Activated CD4-positive, alpha-beta T cell treated with anti-CD3 and anti-CD28 coated beads, Interleukin-2, amount 50 U/mL, for 16 hours (primary cell): ENCODE data around the gene TTC12.

Source experiments
- DNase-seq: peaks from one replicate; pipeline ENCODE4 v3.0.0-alpha.2; 2020

TTC12 gene, protein sequence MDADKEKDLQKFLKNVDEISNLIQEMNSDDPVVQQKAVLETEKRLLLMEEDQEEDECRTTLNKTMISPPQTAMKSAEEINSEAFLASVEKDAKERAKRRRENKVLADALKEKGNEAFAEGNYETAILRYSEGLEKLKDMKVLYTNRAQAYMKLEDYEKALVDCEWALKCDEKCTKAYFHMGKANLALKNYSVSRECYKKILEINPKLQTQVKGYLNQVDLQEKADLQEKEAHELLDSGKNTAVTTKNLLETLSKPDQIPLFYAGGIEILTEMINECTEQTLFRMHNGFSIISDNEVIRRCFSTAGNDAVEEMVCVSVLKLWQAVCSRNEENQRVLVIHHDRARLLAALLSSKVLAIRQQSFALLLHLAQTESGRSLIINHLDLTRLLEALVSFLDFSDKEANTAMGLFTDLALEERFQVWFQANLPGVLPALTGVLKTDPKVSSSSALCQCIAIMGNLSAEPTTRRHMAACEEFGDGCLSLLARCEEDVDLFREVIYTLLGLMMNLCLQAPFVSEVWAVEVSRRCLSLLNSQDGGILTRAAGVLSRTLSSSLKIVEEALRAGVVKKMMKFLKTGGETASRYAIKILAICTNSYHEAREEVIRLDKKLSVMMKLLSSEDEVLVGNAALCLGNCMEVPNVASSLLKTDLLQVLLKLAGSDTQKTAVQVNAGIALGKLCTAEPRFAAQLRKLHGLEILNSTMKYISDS

DNA sequence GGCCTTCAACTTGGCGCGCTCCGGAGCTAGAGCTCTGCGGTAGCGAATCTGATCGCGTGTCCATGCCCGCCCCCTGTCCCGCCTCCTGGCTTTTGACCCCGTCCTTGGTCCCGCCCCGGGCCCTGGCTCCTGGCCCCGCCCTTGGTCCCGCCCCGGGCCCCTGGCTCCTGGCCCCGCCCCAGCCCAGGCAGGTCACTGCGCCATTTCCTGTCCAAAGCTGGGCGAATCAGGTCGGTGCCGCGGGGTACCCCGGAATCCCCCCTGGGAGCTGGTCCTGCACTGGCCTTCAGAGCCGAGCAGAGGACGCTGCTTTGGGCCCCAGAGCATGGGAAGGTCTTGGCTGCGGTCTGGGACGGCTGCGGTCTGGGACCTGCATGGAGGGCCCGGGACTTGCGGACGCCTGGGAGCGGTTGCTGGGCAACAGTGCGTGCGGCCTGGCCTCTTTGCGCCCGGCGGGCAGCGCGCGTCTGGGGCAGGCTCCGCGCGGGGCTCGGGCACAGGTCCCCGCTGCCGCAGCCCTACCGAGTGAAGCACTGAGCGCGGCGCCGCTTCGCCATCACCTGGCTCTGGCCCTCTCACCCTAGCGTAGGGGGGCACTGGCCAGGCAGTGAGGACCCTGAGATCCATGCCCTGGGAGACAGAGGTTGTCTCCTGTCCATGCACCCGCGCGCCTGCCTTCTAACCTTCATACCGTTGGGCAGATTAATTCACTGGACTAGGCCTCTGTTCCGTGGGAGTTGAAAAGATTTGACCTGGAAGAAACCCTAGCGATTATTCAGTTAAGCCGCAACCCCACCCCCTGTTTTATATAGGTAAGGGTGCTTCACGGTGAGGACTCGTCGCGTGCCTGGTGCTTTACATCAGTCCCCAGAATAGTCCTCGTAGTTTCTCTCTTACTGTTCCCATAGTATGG, at the start of gene TTC12:
Gene TTC12, plus strand, starts transcription at position 195 of the 913 bp plus-strand sequence. CDS start 1,675 bp downstream, outside the sequence.
- DNase-seq, result peak; percentile 94

DNA sequence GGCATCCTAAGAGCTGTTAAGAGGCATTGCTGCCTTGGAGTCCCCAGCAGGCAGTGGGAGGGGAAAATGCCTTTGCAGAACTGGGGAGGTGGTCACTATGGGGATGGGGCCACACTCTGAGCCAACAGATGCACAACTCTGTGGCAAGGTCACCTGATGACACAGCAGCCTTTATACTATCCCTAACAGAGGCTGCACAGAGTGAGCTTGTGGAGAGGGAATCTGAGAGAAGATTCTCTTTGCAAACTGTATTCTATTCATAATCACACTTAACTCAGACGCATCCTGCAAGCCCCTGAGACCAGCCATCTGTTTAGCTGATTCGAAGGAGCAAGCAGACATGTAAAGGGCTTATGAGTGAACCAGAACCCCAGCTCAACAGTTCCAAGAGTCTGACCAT, 49.0 kb upstream of the TTC12 start:
- no peak for DNase-seq

DNA sequence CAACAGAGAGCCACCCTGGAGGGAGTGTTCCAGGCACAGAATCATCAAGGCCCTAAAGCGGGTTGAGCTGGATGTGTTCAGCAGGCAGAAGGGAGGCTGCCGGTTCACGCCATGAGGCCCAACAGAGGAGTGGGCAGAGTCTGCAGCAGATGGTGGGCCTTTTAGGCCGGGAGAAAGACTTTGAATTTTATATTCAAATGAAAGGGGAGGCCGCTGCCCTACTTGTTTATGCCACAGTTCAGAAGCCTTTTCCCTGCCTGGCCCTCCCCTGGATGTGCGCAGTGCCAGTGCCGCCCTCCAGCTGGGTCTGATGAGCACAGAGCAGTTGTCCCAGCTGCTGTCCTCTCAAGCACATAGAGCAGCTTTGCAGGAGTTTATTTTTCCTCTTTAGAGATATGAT, 46.9 kb upstream of the TTC12 start:
- DNase-seq, result no peak

DNA sequence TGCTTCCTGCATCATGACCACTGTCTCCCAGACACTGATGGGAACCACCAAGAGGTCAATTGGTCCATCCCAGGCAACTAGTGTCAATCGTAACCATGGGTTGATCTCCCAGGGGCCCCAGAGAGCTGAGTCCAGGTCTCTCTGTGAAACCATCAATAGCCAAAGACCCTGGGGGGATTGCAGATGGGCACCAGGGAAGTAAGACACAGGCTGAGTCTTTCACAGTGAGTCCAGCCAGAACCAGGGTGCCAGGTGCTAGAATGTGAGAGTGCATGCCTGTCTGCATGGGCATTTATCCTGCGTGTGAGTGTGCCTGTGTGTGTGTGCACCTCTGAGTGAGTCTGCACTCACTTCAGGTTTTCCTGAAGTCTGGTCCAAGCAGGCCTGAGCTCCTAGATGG, 45.3 kb upstream of the TTC12 start:
- DNase-seq, result no peak

DNA sequence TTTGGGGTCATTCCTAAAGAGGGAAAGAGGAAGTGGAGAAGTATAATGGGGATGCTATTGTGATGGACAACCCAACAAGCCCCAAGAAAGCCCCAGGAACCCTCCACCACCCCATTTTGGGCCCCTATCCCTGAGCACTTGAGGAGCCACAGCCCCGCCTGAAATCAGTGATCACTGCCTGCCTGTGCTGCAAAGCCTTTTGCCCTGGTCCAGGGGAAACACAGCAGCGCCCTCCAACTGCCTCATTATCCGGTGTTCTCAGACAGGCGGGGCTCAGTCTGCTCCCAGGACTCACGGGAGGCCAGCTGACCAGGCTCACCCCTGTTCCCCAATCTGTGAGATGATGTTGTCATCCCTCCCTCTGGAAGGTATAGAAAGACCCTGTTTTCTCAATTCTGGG, 44.7 kb upstream of the TTC12 start:
- DNase-seq, result no peak

DNA sequence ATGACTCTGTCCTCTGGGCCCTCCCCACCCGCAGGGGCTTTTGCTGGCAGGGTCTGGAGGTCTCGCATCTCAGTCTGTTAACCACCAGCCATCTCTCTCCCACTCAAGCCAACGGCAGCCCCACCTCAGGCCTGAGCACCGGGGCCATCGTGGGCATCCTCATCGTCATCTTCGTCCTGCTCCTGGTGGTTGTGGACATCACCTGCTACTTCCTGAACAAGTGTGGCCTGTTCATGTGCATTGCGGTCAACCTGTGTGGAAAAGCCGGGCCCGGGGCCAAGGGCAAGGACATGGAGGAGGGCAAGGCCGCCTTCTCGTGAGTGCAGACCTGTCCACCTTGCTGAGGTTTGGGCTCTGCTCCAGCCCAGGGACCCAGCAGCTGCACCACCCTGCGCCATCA, 44.3 kb upstream of the TTC12 start:
- DNase-seq, result no peak

DNA sequence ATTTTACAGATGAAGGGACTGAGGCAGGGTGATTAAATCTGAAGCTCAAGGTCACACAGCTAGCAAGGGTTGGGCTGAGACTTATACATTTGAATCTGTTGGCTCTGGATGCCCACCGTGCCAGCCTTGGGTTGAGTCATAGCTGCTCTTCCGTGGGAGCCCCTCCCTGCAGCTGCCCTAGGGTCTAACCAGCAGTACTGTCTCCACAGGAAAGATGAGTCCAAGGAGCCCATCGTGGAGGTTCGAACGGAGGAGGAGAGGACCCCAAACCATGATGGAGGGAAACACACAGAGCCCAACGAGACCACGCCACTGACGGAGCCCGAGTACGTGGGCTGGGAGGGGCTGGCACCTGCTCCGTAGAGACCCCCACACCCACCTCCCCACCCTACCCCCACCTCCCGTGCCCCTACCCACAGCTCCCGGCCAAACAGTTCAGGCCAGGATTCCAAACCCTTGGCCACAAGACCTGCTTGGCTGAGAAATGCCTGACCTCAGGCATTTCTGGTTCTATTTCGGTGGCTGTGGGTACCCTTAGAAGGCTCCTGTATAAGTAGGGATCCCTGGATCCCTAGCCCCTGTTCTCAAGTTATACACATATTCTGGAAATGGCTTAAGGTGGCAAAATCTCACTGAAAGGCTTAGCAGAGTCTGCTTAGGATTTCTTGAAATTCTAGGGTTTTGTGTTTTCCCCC, 42.7 kb upstream of the TTC12 start:
- no peak for DNase-seq

DNA sequence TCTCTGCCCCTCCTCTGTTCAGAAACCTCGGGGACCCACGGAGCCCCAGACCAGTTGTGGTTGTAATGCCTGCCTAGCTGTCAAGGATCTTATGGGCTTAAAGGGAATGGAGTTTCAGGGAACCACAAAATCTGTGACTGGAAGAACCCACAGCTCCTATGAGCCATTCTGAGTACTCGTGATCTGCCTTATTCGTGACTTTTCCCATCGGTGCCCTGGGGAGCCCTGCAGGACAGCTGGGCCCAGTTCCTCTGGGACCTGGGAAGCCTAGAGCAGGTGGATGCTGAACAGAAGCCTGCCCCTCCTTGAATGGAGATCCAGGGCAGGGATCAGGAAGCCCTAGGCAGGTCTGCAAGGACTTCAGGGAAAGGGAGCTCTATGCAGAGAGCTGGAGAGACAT, 42.1 kb upstream of the TTC12 start:
- no peak for DNase-seq

DNA sequence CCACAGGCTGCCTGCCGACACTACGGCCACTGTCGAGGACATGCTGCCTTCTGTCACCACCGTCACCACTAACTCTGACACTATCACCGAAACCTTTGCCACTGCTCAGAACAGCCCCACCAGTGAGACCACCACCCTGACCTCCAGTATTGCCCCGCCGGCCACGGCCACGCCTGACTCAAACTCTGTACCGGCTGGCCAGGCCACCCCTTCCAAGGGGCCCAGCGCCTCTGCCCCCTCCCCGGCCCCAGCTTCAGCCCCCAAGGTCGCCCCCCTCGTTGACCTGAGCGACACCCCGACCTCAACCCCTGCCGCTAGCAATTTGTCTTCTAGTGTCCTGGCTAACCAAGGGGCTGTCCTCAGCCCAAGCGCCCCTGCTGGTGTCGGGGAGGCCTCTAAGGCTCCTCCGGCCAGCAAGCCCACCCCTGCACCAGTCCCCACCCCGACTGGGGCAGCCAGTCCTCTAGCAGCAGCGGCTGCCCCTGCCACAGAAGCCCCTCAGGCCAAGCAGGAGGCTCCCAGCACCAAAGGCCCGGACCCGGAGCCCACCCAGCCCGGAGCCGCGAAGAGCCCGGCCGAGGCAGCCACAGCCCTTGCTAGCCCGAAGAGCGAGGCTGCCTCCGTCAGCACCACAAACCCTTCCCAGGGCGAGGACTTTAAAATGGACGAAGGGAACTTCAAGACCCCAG, 41.3 kb upstream of the TTC12 start:
- no peak for DNase-seq

DNA sequence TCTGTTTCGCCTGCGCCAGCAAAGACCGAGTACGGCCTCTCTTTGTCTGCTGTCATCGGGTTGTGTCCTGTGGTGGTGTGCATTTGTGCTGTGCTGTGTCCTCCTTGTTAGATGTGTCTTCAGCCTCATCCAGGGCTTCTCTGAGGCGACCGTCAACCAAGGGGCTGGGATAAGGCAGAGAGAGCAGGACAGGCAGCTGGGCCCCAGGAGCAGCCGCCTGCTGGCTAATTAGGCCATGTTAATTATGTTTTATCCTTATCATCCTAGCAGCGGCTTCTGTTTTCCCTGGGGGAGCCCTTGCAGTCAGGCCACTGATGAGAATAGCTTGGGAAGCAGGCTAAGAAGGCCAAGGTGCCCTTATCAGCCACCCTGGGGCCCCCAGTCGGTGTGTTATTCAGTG, 40.7 kb upstream of the TTC12 start:
- no peak for DNase-seq

DNA sequence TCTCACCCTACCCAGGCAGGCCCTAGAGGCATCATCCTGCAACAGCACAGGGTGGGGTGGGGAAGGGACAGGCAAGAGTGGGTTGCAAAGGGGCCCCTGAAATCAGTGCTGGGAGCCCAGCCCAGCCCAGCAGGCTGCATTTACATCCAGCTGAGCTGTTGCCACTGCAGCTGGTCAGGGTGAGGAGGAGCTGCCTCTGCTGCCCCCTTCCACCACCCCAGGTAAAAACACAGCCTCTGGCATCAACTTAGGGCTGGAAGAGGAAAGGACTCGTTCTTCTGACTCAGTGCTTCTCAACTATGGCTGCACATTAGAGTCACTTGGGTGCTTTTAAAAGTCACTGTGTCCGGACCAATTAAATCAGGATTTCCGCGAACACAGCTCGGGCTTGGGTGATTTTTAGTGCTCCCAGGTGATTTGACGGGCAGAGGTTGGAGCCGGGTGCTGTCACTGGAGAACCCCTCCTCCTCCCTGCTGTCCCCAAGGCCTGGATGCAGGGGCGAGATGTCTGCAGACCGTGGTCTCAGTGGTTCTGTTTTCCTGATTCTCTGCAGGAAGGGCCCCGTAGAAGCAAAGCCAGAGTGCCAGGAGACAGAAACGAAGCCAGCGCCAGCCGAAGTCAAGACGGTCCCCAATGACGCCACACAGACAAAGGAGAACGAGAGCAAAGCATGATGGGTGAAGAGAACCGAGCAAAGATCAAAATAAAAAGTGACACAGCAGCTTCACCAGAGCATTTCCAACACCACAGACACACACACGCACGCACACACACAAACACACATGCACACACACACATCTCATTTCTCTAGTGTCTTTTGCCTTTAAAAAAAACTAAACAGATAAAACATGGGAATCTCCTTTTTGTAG, 39.4 kb upstream of the TTC12 start:
- no peak for DNase-seq

DNA sequence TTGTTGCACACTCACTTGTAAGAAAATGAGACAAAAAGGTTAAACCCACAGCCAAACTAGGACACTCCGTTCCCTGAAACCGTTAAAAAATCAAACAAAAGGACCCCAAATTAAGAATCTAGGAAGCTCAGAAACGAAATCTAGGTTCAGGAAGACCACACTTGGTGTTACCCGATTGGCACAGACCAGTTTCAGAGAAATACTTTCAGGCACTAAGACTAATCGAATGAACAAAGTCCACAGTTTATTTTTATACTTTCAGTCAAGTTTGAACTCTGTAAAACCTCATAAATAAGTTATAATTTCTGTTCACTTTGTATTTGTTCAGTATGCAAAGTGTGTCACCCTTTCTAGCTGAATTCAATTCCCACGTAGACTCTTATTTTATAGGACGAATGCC, 38.8 kb upstream of the TTC12 start:
- no peak for DNase-seq

DNA sequence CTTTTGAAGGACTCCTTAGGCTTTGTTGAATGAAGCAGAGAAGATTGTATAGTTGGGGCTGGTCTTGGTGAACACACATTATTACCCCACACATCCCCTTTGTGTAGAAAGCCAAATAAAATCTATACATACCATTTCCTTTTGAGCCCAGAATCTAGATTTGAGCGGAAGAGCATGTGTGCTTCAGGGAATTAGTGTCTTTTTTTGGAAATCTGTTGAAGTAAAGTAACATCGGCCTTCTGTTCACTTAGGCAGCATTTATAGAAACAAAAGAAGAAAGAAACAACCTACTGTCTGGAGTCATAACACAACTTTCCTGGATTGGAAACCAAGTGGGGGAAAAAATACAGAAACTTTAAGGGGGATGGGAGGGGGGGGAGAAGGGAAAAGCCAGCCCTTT, 37.9 kb upstream of the TTC12 start:
- no peak for DNase-seq

DNA sequence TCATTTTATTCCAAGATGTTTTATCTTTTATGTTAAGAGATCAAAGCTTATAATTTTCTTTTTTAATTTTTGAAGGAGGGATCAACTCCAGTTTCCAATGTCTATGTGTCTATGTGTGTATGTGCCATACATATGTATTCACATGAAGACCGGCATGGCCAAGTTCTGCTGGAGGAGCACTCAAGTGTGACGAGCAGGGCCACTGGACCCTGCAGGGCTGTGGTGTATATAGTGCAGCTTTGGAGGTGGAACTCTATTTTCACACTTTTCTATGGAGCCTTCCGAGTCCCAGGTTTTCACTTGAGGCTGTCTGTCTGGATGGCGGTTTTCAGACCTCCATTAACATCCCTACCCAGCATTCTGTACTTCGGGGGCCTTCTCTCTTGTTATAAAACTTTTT, 36.5 kb upstream of the TTC12 start:
- DNase-seq, result no peak

DNA sequence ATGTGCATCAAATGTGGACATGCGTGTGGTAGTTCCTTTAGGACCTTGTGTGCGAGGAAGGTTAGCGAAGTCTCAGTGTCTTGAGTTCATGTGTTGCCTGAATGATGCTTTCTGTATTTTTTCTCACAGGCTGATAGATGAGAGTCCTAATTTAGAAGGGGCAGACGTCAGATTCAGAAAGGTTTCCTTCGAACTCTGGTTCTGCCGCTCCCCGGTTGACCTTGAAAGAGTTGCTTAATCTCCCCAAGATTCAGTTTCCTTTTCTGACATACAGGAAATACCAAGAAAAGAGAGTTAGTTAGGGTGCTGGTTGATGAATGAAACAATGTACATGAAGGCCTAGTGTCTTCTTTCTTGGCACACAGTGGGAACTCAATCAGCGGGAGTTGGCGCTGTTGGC, 35.9 kb upstream of the TTC12 start:
- no peak for DNase-seq

DNA sequence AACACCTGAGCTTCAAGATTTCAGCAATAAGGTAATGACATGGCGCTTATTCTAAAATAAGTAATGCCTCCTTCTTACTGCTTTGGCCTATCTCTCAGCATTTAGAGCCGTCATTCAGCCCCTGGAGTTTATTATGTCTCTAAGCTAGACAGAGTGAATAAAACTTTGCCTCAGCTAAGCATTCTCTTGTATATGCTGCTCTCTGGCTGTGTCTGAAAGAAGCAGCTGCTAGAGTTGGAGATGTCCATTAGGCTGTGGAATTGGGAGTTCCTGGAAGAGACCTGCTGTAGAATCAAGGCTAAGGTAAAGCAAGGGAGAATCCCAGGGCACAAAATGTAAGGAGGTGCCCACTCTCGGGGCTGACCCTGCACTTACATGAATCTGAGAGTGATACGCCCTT, 35.5 kb upstream of the TTC12 start:
- DNase-seq, result no peak

DNA sequence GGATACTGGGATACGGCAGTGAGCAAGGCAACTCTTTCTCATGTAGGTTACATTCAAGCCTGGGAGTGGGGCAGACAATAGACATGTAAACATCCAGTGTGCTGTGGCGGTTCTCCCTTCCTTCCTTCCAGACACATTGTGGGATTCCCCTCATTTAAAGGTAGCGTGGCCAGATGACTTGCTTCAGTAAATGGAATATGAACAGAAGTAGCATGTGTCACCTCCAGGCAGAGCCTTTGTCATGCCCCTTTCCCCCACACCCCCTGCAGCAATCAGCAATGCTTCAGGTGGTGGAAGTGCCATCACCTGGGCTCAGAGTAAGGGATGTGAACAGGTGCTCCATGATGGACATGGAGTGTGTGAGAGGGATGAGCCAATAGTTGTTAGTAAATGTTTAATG, 34.8 kb upstream of the TTC12 start:
- DNase-seq, result no peak

DNA sequence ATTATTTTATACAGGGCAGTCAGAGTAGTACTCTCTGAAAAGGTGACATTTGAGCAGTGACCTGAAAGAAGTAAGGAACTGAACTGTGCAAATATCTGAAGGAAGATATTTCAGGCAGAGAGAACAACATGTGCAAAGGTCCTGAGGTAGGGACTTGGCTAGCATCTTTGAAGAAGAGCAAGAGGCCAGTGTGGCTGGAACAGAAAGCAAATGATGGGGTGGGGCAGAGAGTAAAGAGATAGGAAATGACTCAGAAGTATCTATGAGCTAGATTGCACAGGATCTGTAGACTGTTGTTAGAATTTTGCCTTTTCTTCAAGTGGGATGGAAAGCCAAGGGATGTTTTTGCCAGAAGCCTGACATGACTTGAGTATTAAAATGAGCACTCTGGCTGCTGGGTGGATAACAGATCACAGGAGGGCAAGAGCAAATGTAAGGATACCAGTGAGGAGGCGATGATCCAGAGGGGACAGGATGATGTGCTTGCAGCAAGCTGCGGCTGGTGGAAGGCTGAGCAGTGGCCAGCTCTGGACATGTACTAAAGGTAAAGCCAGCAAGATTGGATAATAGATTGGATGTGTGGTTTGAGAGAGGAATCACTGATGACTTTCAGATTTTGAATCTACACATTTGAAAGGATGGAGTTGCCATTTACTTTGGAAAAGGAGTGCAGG, 33.2 kb upstream of the TTC12 start:
- DNase-seq, result no peak

DNA sequence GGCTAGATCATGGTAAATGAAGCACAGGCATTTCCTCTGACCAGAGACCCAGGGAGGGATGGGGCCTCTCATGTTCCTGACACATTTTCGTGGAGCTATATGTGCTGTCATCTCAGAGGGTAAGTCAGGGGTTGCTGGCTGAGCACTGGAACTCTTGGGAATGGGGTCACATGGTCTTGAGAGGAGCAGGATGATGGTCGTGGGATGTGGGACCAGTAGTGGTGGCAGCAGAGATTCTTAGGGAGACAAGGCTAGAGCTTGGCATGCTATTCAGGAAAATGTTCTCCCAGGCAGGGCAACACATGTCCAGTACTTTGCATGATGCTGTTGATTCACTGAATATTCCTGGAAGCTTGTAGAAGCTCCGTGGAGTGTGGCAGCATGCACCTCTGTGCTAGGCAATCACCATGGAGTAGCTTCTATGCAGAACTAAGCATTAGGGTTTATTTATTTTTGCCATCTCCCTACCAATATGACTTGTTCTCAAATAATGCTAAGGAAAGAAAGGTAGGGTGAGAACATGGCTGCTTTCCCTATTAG, 31.4 kb upstream of the TTC12 start:
- no peak for DNase-seq

DNA sequence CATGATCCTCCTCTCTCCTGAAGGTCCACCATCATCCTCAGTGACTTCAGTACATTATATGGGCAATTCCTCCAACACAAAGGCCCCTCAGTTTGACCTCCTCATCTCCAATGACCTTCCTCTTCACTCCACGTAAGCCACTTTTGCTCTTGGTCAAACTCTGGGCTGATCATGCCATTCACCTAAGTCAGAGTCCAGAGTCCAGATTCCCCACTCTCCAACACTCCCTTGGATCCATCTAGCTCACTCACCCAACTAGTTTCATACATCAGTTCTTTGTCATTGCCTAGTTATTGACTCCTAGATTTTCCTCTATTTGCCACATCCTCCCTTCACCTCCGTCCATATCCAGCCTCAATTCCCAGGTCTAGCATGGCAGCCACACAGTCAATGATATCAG, 30.5 kb upstream of the TTC12 start:
- DNase-seq, result no peak
